Measurements from ENCODE around the gene ADRA2B. TPM values are rescaled to one million over a fixed set of nuclear protein-coding genes. Genes with fewer than 3 reads are reported as not detected.
"Not testable (repeated sequence)": the region's sequence is repeated elsewhere in the genome, so short reads cannot be mapped to it uniquely, and the experiment has no call there.

The ADRA2B gene
- total and polyA plus RNA-seq, 2 experiments from 2014 or later = not detected

- Histone ChIP-seq H3K9me3 (ENCODE audit: low read depth) (no peaks in the 10 kb centered on the region), H3K4me2 (ENCODE audit: unreplicated experiment) (peak overlapping the region; percentile 67), H3K9ac (no peak overlapping the region), H3F3A (ENCODE audit: insufficient read depth) (peaks cover under 1% of the 10 kb centered on the region; the same call in 1 of the 2 replicates), H3K79me2 (ENCODE audit: insufficient read depth) (no peaks in the 10 kb centered on the region), H3K9me2 (ENCODE audit: insufficient read depth) (no peaks in the 10 kb centered on the region), H3K4me1 (ENCODE audit: insufficient read depth) (peaks cover 9% of the 10 kb centered on the region; the same call in 1 of the 2 replicates), H3K36me3 (ENCODE audit: low read depth) (no peaks in the 10 kb centered on the region), H2AFZ (no peak overlapping the region), H3K27me3 (replicated peaks; ENCODE audit: insufficient read depth) (no peaks in the 10 kb centered on the region), H4K20me1 (ENCODE audit: insufficient read depth) (no peaks in the 10 kb centered on the region), H3K27ac (no peak overlapping the region), H3K4me3 (peak overlapping the region; percentile 69)
- no peak for DNase-seq
- WGBS, 2 experiments (ENCODE audit: low coverage in 1 of 2, low lambda C conversion rate in 2 of 2, missing lambda C conversion rate in 2 of 2) = 97% methylated on average over 22 to 23 of the region's 23 CpGs
- in situ Hi-C loops (cut with MboI) = no loop called here
- no peak for TF ChIP-seq EZH2 (IDR thresholded peaks at IDR 0.05; ENCODE audit: insufficient read depth, poor library complexity, severe bottlenecking)
Measured at GRCh38 chr2:96143848-96144480, 27.6 kb upstream of the ADRA2B start.

GRCh38 chr2:96143231-96143847, 27.0 kb upstream of the ADRA2B start:
- no peaks in the 10 kb centered on the region for H3K9me2 ChIP-seq (ENCODE audit: insufficient read depth)
- H3K36me3 ChIP-seq (ENCODE audit: low read depth) = no peaks in the 10 kb centered on the region
- H3K27me3 ChIP-seq (replicated peaks; ENCODE audit: insufficient read depth) = no peaks in the 10 kb centered on the region
- H3K4me3 ChIP-seq = no peak overlapping the region
- in situ Hi-C loops (cut with MboI) = no loop called here
- H3K9ac ChIP-seq = no peak overlapping the region
- DNase-seq = no peak
- H3K27ac ChIP-seq = no peak overlapping the region
- no peak overlapping the region for H3K4me2 ChIP-seq (ENCODE audit: unreplicated experiment)
- no peaks in the 10 kb centered on the region for H3K9me3 ChIP-seq (ENCODE audit: low read depth)
- TF ChIP-seq EZH2 (IDR thresholded peaks at IDR 0.05; ENCODE audit: insufficient read depth, poor library complexity, severe bottlenecking) (no peak), EZH2phosphoT487 (IDR thresholded peaks at IDR 0.05; ENCODE audit: insufficient read depth, low read depth) (no peak)
- no peaks in the 10 kb centered on the region for H4K20me1 ChIP-seq (ENCODE audit: insufficient read depth)
- WGBS, 2 experiments (ENCODE audit: low coverage in 1 of 2, low lambda C conversion rate in 2 of 2, missing lambda C conversion rate in 2 of 2) = 92 to 95% methylated on average over 10 of the region's 10 CpGs
- H3K4me1 ChIP-seq (ENCODE audit: insufficient read depth) = peaks cover 9% of the 10 kb centered on the region; the same call in 1 of the 2 replicates
- no peaks in the 10 kb centered on the region for H3F3A ChIP-seq (ENCODE audit: insufficient read depth)
- H3K79me2 ChIP-seq (ENCODE audit: insufficient read depth) = no peaks in the 10 kb centered on the region
- H2AFZ ChIP-seq = no peak overlapping the region

GRCh38 chr2:96142217-96143113, 26.1 kb upstream of the ADRA2B start:
- Histone ChIP-seq H3K79me2 (ENCODE audit: insufficient read depth) (no peaks in the 10 kb centered on the region), H3F3A (ENCODE audit: insufficient read depth) (no peaks in the 10 kb centered on the region), H3K4me3 (no peak overlapping the region), H3K9me3 (ENCODE audit: low read depth) (no peaks in the 10 kb centered on the region), H3K27me3 (replicated peaks; ENCODE audit: insufficient read depth) (no peaks in the 10 kb centered on the region), H2AFZ (no peak overlapping the region), H3K27ac (no peak overlapping the region), H3K9ac (no peak overlapping the region), H4K20me1 (ENCODE audit: insufficient read depth) (no peaks in the 10 kb centered on the region), H3K4me1 (ENCODE audit: insufficient read depth) (peaks cover 9% of the 10 kb centered on the region; the same call in 1 of the 2 replicates), H3K4me2 (ENCODE audit: unreplicated experiment) (no peak overlapping the region), H3K36me3 (ENCODE audit: low read depth) (no peaks in the 10 kb centered on the region), H3K9me2 (ENCODE audit: insufficient read depth) (no peaks in the 10 kb centered on the region)
- no peak for TF ChIP-seq EZH2 (IDR thresholded peaks at IDR 0.05; ENCODE audit: insufficient read depth, poor library complexity, severe bottlenecking)
- no peak for TF ChIP-seq EZH2phosphoT487 (IDR thresholded peaks at IDR 0.05; ENCODE audit: insufficient read depth, low read depth)
- 89 to 91% methylated on average over 23 to 26 of the region's 26 CpGs for WGBS, 2 experiments (ENCODE audit: low coverage in 1 of 2, low lambda C conversion rate in 2 of 2, missing lambda C conversion rate in 2 of 2)
- DNase-seq = no peak
- in situ Hi-C loops (cut with MboI) = no loop called here

- H3K4me3 ChIP-seq; H3K9me2 ChIP-seq (ENCODE audit: insufficient read depth); H4K20me1 ChIP-seq (ENCODE audit: insufficient read depth); H3K36me3 ChIP-seq (ENCODE audit: low read depth); H3K27ac ChIP-seq; H3K4me2 ChIP-seq (ENCODE audit: unreplicated experiment); H3F3A ChIP-seq (ENCODE audit: insufficient read depth); in situ Hi-C loops (cut with MboI); H3K4me1 ChIP-seq (ENCODE audit: insufficient read depth); DNase-seq; H3K79me2 ChIP-seq (ENCODE audit: insufficient read depth); H3K9ac ChIP-seq; H3K27me3 ChIP-seq (replicated peaks; ENCODE audit: insufficient read depth); H3K9me3 ChIP-seq (ENCODE audit: low read depth); H2AFZ ChIP-seq: not testable (repeated sequence)
- 83 to 88% methylated on average over 5 of the region's 5 CpGs for WGBS, 2 experiments (ENCODE audit: low coverage in 1 of 2, low lambda C conversion rate in 2 of 2, missing lambda C conversion rate in 2 of 2)
Measured at GRCh38 chr2:96141624-96141967, 25.2 kb upstream of the ADRA2B start.
